LNCaP clone FGC (cell line): ENCODE data around the gene PPP6R3.

ENCODE experiments used
- DNase-seq: peaks from one replicate; pipeline ENCODE4 v3.0.0-alpha.2; 2011; ENCODE audit warnings: low read depth
- H3K4me3 ChIP-seq: 2 replicates; pipeline ENCODE4 v1.5.1; 2011; ENCODE audit warnings: mild to moderate bottlenecking, low read depth, low read length, control low read depth
- CTCF ChIP-seq: IDR thresholded peaks from 2 replicates; pipeline ENCODE4 v1.5.1; 2012; ENCODE audit warnings: mild to moderate bottlenecking; ENCODE audit not compliant: control insufficient read depth, insufficient read depth; ENCODE audit errors: extremely low read depth

Gene PPP6R3

GRCh38 chr11:68651985-68652682, 191.6 kb downstream of the PPP6R3 start:
- no peak for DNase-seq
- TF ChIP-seq CTCF: no peak
- no peak overlapping the region for H3K4me3 ChIP-seq

GRCh38 chr11:68652683-68653156, 192.2 kb downstream of the PPP6R3 start:
- DNase-seq: no peak
- H3K4me3 ChIP-seq: no peak overlapping the region
- TF ChIP-seq CTCF: no peak

GRCh38 chr11:68653486-68654430, 193.2 kb downstream of the PPP6R3 start:
- DNase-seq: no peak
- no peak for TF ChIP-seq CTCF
- H3K4me3 ChIP-seq: no peak overlapping the region

GRCh38 chr11:68654978-68655377, 194.4 kb downstream of the PPP6R3 start:
- no peak overlapping the region for H3K4me3 ChIP-seq
- no peak for DNase-seq
- no peak for TF ChIP-seq CTCF

- DNase-seq: no peak
- no peak for TF ChIP-seq CTCF
- no peak overlapping the region for H3K4me3 ChIP-seq
Observed at GRCh38 chr11:68655406-68655805, 194.9 kb downstream of the PPP6R3 start.

- TF ChIP-seq CTCF: no peak
- no peak for DNase-seq
- H3K4me3 ChIP-seq: no peak overlapping the region
Observed at GRCh38 chr11:68655806-68656205, 195.3 kb downstream of the PPP6R3 start.
